Activated T-cell treated with anti-CD3 and anti-CD28 coated beads for 4 hours (primary cell): ENCODE data around the gene FRY.

Experiments used
- DNase-seq: peaks from one replicate; pipeline ENCODE4 v3.0.0-alpha.2; 2020

Gene FRY

GRCh38 chr13:32087955-32088747 lies 56.6 kb downstream of the FRY start:
- no peak for DNase-seq

GRCh38 chr13:32092496-32092895 lies 60.9 kb downstream of the FRY start:
- no peak for DNase-seq

GRCh38 chr13:32093006-32093405 lies 61.4 kb downstream of the FRY start:
- DNase-seq: no peak

GRCh38 chr13:32098272-32098671 lies 66.7 kb downstream of the FRY start:
- no peak for DNase-seq

- no peak for DNase-seq
Measured at GRCh38 chr13:32105653-32106313, 74.2 kb downstream of the FRY start.

- DNase-seq: no peak
Measured at GRCh38 chr13:32107474-32107873, 75.9 kb downstream of the FRY start.

- DNase-seq: no peak
Measured at GRCh38 chr13:32107973-32108372, 76.4 kb downstream of the FRY start.

GRCh38 chr13:32113532-32113931 lies 82.0 kb downstream of the FRY start:
- no peak for DNase-seq

GRCh38 chr13:32114284-32114950 lies 82.8 kb downstream of the FRY start:
- no peak for DNase-seq

- no peak for DNase-seq
Measured at GRCh38 chr13:32115066-32115465, 83.5 kb downstream of the FRY start.

- no peak for DNase-seq
Measured at GRCh38 chr13:32116210-32116609, 84.6 kb downstream of the FRY start.

- DNase-seq: no peak
Measured at GRCh38 chr13:32117001-32117400, 85.4 kb downstream of the FRY start.

GRCh38 chr13:32117701-32118100 lies 86.1 kb downstream of the FRY start:
- no peak for DNase-seq

- no peak for DNase-seq
Measured at GRCh38 chr13:32121316-32121715, 89.7 kb downstream of the FRY start.

GRCh38 chr13:32124743-32125142 lies 93.2 kb downstream of the FRY start:
- no peak for DNase-seq

GRCh38 chr13:32125221-32125689 lies 93.7 kb downstream of the FRY start:
- no peak for DNase-seq

GRCh38 chr13:32125751-32126150 lies 94.2 kb downstream of the FRY start:
- no peak for DNase-seq

GRCh38 chr13:32126278-32126677 lies 94.7 kb downstream of the FRY start:
- no peak for DNase-seq

GRCh38 chr13:32126756-32127155 lies 95.2 kb downstream of the FRY start:
- DNase-seq: no peak

GRCh38 chr13:32127691-32128090 lies 96.1 kb downstream of the FRY start:
- no peak for DNase-seq

GRCh38 chr13:32134241-32135055 lies 102.9 kb downstream of the FRY start:
- no peak for DNase-seq

- no peak for DNase-seq
Measured at GRCh38 chr13:32135056-32135390, 103.4 kb downstream of the FRY start.

- DNase-seq: no peak
Measured at GRCh38 chr13:32135655-32136054, 104.1 kb downstream of the FRY start.
